ENCODE results near the gene ZBTB46.
A peak's percentile ranks its signal among the peaks of the same experiment; 100 is the strongest.

The ZBTB46 gene

GRCh38 chr20:63861981-63862901, 31.2 kb upstream of the ZBTB46 start:
- no peak overlapping the region for H3K4me3 ChIP-seq (ENCODE audit: low read length)
- TF ChIP-seq CTCF (IDR thresholded peaks at IDR 0.05; ENCODE audit: insufficient read depth, low read depth, low read length, missing control alignments) = no peak
- DNase-seq (ENCODE audit: low read depth) = no peak

GRCh38 chr20:63861365-63861934, 30.4 kb upstream of the ZBTB46 start, which contains the start of gene ABHD16B:
Gene ABHD16B (plus strand): TSS chr20:63861498. CDS start chr20:63861541, 43 bp downstream.
- H3K4me3 ChIP-seq (ENCODE audit: low read length) = no peak within 1 kb of the TSS
- DNase-seq (ENCODE audit: low read depth) = no peak
- TF ChIP-seq CTCF (IDR thresholded peaks at IDR 0.05; ENCODE audit: insufficient read depth, low read depth, low read length, missing control alignments) = no peak

GRCh38 chr20:63860325-63861051, 29.4 kb upstream of the ZBTB46 start:
- H3K4me3 ChIP-seq (ENCODE audit: low read length) = no peak overlapping the region
- TF ChIP-seq CTCF (IDR thresholded peaks at IDR 0.05; ENCODE audit: insufficient read depth, low read depth, low read length, missing control alignments) = no peak
- DNase-seq (ENCODE audit: low read depth) = no peak

- TF ChIP-seq CTCF (IDR thresholded peaks at IDR 0.05; ENCODE audit: insufficient read depth, low read depth, low read length, missing control alignments) = no peak
- DNase-seq (ENCODE audit: low read depth) = no peak
- no peak overlapping the region for H3K4me3 ChIP-seq (ENCODE audit: low read length)
Observed at GRCh38 chr20:63859166-63859699, 28.2 kb upstream of the ZBTB46 start.

GRCh38 chr20:63858393-63859165, 27.5 kb upstream of the ZBTB46 start:
- no peak for DNase-seq (ENCODE audit: low read depth)
- no peak overlapping the region for H3K4me3 ChIP-seq (ENCODE audit: low read length)
- TF ChIP-seq CTCF (IDR thresholded peaks at IDR 0.05; ENCODE audit: insufficient read depth, low read depth, low read length, missing control alignments) = peak; percentile 25

- no peak for TF ChIP-seq CTCF (IDR thresholded peaks at IDR 0.05; ENCODE audit: insufficient read depth, low read depth, low read length, missing control alignments)
- H3K4me3 ChIP-seq (ENCODE audit: low read length) = no peak overlapping the region
- DNase-seq (ENCODE audit: low read depth) = no peak
Observed at GRCh38 chr20:63857764-63858392, 26.8 kb upstream of the ZBTB46 start.
